COLO829 (cell line): ENCODE measurements around the gene CUL1.

Experiments used
- DNase-seq: peaks from one replicate; pipeline ENCODE4 v3.0.0; 2012; ENCODE audit warnings: low spot score

The CUL1 gene

GRCh38 chr7:148761499-148762278 is 63.0 kb downstream of the CUL1 start:
- DNase-seq: no peak

GRCh38 chr7:148763622-148764021 is 64.9 kb downstream of the CUL1 start:
- DNase-seq: no peak

DNA sequence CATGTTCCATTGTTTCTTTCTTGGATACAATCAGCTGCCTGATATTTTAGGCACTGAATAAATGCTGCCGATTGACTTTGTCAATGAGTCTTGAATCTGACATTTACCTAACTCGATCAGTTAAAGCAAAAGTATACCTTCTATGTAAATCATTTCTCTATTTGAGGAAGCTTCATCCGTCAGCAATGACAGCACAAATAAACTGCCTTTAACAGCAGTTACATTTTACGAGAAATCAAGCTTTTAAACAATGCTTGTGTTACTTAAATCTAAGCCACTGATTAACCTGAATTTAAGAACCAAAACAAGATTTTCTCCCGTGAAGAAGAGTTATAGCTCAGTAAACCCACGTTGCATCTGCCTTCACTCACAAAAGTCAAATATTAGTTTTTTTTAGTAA is 71.3 kb downstream of the CUL1 start:
- no peak for DNase-seq

DNA sequence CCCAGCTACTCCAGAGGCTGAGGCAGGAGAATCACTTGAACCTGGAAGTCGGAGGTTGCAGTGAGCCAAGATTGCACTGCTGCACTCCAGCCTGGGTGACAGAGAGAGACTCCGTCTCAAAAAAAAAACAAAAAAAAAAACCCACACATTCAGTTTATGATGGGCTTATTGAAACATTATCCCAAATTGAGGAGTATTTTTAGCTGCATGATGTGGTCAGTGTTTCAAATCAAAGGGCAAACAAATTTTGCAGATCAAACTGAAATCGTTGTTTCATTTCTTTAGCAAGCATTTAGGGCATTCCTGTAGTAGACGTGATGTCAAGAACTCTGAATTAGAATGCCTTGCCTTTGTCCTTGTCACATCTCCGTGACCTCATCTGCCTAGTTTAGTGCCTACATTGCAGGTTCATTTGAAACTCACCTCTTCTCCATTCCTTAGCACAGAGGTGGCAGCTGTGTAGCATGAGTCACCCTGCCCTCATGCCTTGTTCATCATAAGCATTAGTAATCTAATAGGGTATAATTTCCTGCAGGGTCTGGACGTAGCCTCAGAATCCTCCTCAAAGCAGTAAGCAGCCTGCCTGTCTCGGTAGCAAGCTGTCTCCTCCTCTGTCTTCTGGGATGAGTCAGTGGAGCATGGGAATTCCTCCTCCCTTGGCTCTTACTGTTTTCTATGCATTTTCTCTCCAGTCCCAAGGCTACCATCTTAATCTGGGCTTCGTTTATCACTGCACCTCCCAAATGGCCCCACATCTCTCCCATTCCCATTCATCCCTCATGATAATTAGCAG is 73.8 kb downstream of the CUL1 start:
- peak; percentile 63 for DNase-seq

DNA sequence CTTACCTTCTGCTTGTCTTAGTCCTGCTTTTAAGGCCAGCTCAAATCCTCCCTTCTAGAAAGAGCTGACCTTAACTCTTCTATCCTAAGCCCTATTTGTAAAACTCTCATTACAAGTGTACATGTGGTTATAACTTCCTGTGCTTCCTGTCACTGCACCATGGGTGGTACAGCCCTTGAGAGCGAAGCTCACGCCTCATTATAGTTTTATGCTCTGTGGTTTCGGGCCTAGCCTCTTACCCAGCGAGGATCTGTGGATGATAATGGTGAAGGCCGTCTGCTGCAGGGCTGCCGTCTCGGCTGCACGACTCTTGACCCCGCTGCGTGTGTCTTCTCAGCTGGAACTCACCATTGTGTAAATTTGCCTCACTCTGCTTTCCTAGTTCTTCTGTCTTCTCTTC is 74.6 kb downstream of the CUL1 start:
- DNase-seq: no peak

DNA sequence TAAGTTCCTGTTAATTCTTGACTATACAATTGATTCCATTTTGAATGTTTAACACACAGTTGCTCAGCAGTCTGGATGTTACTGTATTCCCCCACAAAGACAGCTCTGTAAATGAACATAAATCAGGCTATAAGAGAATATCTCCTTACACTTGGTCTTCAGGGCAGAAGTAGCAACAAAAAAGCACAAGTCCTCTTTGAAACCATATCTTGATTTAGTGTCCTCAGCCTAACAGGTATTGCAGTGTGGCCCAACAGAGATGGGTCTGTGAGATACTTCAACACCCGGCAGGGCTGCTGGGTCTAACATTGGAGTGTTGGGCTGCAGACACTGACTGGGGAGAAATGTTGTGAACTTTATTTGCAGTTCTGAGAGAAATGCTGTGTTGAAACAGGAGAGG is 75.8 kb downstream of the CUL1 start:
- no peak for DNase-seq

DNA sequence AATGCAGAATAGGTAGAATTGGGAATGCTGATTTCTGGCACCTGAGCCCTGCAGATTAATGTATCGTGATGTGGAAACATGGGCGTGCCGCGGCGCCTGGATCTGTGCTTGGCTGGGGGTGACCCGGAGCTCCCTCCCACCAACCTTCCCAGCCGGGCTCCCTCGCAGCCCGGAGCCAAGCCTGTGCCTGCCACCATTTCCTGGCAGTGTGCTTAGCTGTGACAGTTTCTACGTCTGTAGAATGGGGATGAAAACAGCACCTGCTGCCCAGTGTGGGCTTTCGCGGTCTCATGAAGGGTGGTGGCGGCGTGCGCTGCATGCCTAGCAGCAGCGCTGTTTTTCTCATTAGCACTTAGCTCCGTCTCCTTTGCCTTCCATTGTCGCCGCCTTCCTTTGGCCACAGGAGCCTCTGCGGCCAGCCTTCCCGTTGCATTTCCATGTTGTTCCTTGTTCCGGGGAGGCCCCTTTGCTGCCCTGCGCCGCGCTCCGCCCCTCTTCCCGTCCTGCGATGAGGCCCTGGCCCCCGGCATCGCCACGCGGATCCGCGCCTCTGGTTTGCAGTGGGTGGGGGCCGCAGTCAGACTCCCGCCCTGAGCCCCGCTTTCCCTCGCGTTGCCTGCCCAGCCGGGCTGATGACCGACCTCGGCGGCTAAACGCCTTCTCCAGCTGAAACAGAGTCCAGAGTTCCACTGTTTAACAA is 84.2 kb downstream of the CUL1 start:
- no peak for DNase-seq

- no peak for DNase-seq
These were observed 85.3 kb downstream of the CUL1 start for GRCh38 chr7:148783801-148784527.

DNA sequence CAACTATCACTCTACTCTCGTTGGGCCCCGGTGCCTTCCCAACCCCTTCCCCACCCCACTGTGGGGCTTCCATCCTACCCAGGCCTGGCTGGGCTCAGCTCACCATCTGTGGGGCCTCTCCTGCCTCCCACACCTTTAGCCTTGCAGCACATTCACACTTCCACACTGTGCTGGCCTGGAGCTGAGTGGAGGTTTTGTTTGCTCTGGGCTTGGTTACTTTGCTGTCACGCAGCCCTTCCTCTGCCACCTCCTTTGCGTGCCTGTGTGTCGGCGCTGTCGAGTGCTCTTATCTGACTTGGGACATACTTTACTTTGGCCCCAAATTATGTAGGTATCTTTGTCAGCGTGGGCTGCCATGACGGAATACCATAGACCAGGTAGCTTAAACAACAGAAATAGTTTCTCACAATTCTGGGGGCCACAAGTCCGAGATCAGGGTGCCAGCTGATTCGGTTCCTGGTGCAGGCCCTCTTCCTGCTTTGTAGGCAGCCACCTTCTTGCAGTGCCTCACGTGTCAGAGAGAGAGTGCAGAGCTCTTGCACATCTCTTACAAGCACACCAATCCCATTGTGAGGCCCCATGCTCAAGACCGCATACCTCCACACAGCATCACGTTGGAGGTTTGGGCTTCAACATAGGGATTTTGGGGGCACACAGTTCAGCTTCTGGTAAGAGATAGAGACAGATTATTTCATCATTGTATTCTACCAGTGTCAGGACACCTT is 89.0 kb downstream of the CUL1 start:
- no peak for DNase-seq

GRCh38 chr7:148789220-148789619 is 90.5 kb downstream of the CUL1 start:
- DNase-seq: no peak

- DNase-seq: no peak
These were observed 91.5 kb downstream of the CUL1 start for GRCh38 chr7:148790131-148790726.

DNA sequence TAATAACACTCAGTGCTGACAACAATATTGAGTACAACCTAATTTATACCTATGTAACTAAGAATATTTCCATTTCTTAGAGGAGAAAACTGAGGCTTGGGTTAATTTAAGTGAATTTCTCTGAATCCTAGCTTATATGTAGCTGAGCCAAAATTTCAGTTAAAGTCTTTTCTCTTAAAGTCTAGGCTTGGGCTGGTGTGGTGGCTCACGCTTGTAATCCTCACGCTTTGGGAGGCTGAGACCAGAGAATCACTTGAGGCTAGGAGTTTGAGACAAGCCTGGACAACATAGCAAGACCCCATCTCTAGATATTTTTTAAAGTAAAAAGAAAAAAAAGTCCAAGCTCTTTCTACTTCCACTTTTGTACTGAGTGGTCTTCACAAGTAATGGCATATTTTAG is 92.1 kb downstream of the CUL1 start:
- DNase-seq: no peak

DNA sequence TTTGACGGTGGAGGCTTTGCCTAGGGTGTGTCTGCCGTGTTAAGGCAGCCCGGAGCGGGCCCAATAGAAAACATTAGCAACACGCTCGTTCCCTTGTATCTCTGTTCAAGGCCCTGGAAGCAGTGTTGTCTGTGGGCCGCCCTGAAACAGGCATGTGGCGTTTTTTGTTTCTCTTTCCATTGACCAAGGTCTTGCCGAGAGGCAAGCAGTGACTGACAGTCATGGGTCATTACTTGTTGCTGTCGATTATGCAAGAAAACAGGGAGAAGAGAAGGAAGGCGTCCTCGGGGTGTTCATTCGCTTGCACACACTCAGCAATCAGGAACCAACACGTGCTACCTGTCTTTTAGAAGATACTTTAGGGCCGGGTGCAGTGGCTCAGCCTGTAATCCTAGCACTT is 92.8 kb downstream of the CUL1 start:
- no peak for DNase-seq

DNA sequence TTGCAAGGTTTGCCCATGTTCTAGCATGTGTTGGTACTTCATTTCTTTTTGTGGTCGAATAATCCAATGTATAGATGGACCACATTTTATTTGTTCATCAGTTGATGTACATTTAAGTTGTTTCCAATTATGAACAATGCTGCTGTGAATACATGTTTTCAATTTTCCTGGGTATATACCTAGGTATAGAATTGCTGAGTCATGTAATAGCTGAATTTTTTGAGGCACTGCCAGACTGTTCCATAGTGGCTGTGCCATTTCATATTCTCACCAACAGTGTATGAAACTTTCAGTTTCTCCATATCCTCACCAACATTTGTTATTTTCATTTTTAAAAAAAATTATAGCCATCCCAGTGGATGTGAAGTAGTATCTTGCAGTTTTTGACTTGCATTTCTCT is 94.9 kb downstream of the CUL1 start:
- DNase-seq: no peak

GRCh38 chr7:148794476-148794875 is 95.8 kb downstream of the CUL1 start:
- no peak for DNase-seq

GRCh38 chr7:148796841-148797240 is 98.1 kb downstream of the CUL1 start:
- no peak for DNase-seq

DNA sequence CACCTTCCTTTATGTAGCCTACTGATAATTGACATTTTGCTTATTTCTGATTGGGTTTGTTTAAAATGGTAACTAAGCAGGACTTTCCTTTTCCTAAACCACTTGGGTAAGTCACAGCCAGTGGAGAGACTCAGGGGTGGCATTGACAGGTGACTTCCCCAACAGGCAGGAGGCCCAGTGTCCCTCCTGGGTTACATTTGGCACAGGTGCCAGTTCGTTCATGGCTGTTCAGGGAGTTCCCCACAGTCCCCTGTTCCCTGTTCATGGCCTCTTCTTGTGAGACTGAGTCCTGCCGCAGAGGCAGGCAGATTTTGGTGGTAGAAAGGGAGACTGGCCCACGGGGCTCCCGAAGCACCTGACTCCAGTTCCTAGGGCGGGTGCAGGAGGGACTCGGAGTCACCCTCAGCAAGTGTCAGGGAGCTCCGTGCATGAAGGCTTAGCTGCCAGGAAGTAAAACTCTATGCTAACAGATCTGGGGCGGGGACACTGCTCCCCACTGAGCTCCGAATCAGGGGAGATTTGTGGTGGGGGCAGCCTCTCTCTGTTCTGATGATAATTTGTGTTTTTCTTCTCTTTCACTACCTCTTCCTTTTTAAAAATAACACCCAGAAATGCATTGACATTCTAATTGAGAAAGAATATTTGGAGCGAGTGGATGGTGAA is 101.3 kb downstream of the CUL1 start:
- no peak for DNase-seq

DNA sequence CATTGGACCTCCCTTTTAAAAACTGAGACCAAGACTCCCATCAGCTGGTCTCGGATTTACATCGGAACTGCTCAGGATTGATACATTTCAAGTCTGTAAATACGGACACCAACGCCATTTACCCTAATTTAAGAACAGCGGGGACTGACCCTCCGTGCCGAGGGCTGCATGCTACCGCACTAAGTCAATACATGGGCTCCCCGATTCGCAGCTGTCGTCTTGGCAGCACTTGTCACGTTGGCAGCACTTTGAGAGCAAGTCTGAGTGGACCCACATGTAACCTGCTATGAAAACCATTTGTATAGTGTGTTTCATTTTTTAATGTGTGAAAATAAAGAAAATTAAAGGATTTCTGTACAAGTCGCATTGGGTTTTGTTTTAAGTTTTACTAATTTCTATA is 102.0 kb downstream of the CUL1 start:
- DNase-seq: no peak

- no peak for DNase-seq
These were observed 103.4 kb downstream of the CUL1 start for GRCh38 chr7:148802101-148802493.

DNA sequence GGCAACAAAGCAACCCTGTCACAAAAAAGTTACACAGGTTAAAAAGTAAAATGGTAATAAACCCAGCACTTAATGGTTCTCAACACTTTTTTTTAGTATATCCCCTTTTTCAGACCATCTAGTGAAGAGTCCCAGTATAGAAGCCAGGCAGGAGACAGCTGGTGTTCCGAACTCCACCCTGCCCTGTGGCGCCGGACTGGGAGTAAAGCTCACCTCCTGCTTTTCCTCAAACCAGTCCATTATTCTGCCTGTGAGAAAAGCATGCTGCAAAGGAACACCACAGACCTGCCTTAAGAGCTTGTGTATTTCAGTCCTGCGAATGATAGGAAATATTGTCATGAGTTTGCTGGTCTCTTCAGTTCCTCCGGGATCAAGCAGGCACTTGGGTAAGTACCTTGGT is 104.4 kb downstream of the CUL1 start:
- no peak for DNase-seq
